ENCODE measurements around the gene SMIM29.

Gene SMIM29

GRCh38 chr6:34204693-34205092 is 44.1 kb downstream of the SMIM29 start:
- Mint-ChIP-seq H3K27ac (no peak overlapping the region), H3K27me3 (no peaks in the 10 kb centered on the region), H3K4me1 (ENCODE audit: low read depth) (peaks cover 41% of the 10 kb centered on the region)

GRCh38 chr6:34202329-34203201 is 46.2 kb downstream of the SMIM29 start:
- H3K4me3 Mint-ChIP-seq: no peak overlapping the region
- no peaks in the 10 kb centered on the region for H3K9me3 Mint-ChIP-seq
- no peaks in the 10 kb centered on the region for H3K27me3 Mint-ChIP-seq
- H3K27ac Mint-ChIP-seq: no peak overlapping the region
- H3K4me1 Mint-ChIP-seq (ENCODE audit: low read depth): peaks cover 29% of the 10 kb centered on the region
- no peaks in the 10 kb centered on the region for H3K36me3 Mint-ChIP-seq (ENCODE audit: low read depth)
- DNase-seq: no peak

More at GRCh38 chr6:34204693-34205092, 44.1 kb downstream of the SMIM29 start:
- H3K9me3 Mint-ChIP-seq: no peaks in the 10 kb centered on the region
- H3K4me3 Mint-ChIP-seq: no peak overlapping the region
- no peaks in the 10 kb centered on the region for H3K36me3 Mint-ChIP-seq (ENCODE audit: low read depth)
- DNase-seq: no peak

GRCh38 chr6:34201455-34202107 is 47.2 kb downstream of the SMIM29 start:
- Mint-ChIP-seq H3K9me3 (no peaks in the 10 kb centered on the region), H3K27ac (no peak overlapping the region), H3K4me1 (ENCODE audit: low read depth) (peaks cover 24% of the 10 kb centered on the region)

DNA sequence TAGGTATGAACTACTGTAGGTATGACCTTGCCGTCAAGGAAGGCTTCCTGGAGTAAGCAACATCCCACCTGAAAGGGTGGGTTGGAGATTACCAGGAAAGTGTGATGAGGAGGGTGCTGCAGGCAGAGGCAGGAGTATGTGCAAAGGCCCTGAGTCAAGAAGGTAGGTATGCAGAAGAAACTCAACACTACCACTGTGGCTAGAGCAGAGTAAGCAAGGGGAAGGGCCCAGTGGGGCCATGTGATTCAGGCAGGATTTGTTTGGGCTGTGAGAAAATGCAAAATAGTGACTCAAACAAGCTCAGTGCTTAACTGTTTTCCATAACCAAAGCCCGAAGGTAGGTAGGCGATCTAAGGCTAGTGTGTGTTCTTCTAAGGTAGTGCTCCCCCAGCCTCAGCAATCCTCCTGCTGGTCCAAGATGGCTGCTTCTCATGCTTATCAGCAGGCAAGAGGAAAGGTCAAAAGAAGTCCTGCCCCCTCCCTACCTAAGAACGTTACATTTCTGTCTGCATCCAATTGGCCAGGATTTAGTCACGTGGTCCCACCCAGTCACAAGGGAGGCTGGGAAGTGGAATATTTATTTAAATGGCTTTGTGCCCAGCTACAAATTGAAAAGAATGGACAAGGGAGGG is 48.4 kb downstream of the SMIM29 start:
- Mint-ChIP-seq H3K9me3 (no peaks in the 10 kb centered on the region), H3K27ac (no peak overlapping the region), H3K27me3 (no peaks in the 10 kb centered on the region), H3K36me3 (ENCODE audit: low read depth) (no peaks in the 10 kb centered on the region), H3K4me1 (ENCODE audit: low read depth) (peaks cover 25% of the 10 kb centered on the region), H3K4me3 (no peak overlapping the region)
- no peak for DNase-seq

More at GRCh38 chr6:34201455-34202107, 47.2 kb downstream of the SMIM29 start:
- Mint-ChIP-seq H3K36me3 (ENCODE audit: low read depth) (no peaks in the 10 kb centered on the region), H3K27me3 (no peaks in the 10 kb centered on the region), H3K4me3 (no peak overlapping the region)
- DNase-seq: no peak

- Mint-ChIP-seq H3K27ac (peak overlapping the region; percentile 27), H3K36me3 (ENCODE audit: low read depth) (no peaks in the 10 kb centered on the region), H3K4me1 (ENCODE audit: low read depth) (peaks cover 20% of the 10 kb centered on the region), H3K4me3 (peak overlapping the region; percentile 74), H3K9me3 (no peaks in the 10 kb centered on the region), H3K27me3 (no peaks in the 10 kb centered on the region)
- DNase-seq: no peak
These were observed 52.0 kb downstream of the SMIM29 start for GRCh38 chr6:34196833-34197195.
